Neural cell (in vitro differentiated cells): ENCODE data around the gene CAMK2B. TPM values are rescaled to one million over a fixed set of nuclear protein-coding genes. Genes with fewer than 3 reads are reported as not detected.

Source experiments
- H2AFZ ChIP-seq: fragments of 200-600, 300-800 bp; sonication (generic), shearing (Covaris generic); 2 replicates; pipeline ENCODE4 v1.6.0; 2014; ENCODE audit warnings: low read depth, mild to moderate bottlenecking, antibody characterized with exemption, low read length, moderate library complexity
- H3F3A ChIP-seq: fragments of 200-600 bp; shearing (Covaris generic); 2 replicates; pipeline ENCODE4 v1.6.1; 2016; ENCODE audit warnings: mild to moderate bottlenecking, moderate library complexity, mixed read lengths, antibody characterized with exemption, low read length; ENCODE audit not compliant: insufficient read depth, poor library complexity, severe bottlenecking
- H3K27ac ChIP-seq: fragments of 200-600, 300-800 bp; sonication (generic), shearing (Covaris generic); 2 replicates; pipeline ENCODE4 v1.5.1; 2014; ENCODE audit warnings: mild to moderate bottlenecking, low read length, moderate library complexity
- H3K27me3 ChIP-seq: fragments of 300-800, 200-600 bp; sonication (generic), shearing (Covaris generic); 2 replicates; pipeline ENCODE4 v1.6.0; 2014; ENCODE audit warnings: mild to moderate bottlenecking, low read depth, low read length, moderate library complexity; ENCODE audit not compliant: insufficient read depth
- H3K36me3 ChIP-seq: fragments of 300-800, 200-600 bp; sonication (generic), shearing (Covaris generic); 2 replicates; pipeline ENCODE4 v1.5.1; 2014; ENCODE audit warnings: mild to moderate bottlenecking, antibody characterized with exemption, low read length, moderate library complexity; ENCODE audit not compliant: insufficient read depth
- H3K4me2 ChIP-seq: fragments of 300-800, 200-600 bp; sonication (generic), shearing (Covaris generic); 2 replicates; pipeline ENCODE4 v1.6.0; 2014; ENCODE audit warnings: mild to moderate bottlenecking, low read length
- H3K4me3 ChIP-seq: fragments of 300-800, 200-600 bp; sonication (generic), shearing (Covaris generic); 2 replicates; pipeline ENCODE4 v1.5.1; 2014; ENCODE audit warnings: mild to moderate bottlenecking, low read length, moderate library complexity
- H3K79me2 ChIP-seq: fragments of 200-600 bp; shearing (Covaris generic); replicated peaks from 2 replicates; pipeline ENCODE4 v1.6.0; 2014; ENCODE audit warnings: mild to moderate bottlenecking, low read length, moderate library complexity; ENCODE audit not compliant: insufficient read depth
- H3K9ac ChIP-seq: fragments of 300-800, 200-600 bp; sonication (generic), shearing (Covaris generic); 2 replicates; pipeline ENCODE4 v1.6.1; 2016; ENCODE audit warnings: mild to moderate bottlenecking, low read length, mixed read lengths
- H3K9me2 ChIP-seq: fragments of 200-600 bp; shearing (Covaris generic); 2 replicates; pipeline ENCODE4 v1.6.1; 2016; ENCODE audit warnings: mild to moderate bottlenecking, low read length, mixed read lengths; ENCODE audit not compliant: insufficient read depth
- H3K9me3 ChIP-seq: fragments of 200-600, 300-800 bp; sonication (generic), shearing (Covaris generic); 2 replicates; pipeline ENCODE4 v1.6.1; 2016; ENCODE audit warnings: mild to moderate bottlenecking, mixed run types, low read length, moderate library complexity, mixed read lengths
- H4K20me1 ChIP-seq: fragments of 200-600 bp; shearing (Covaris generic); 2 replicates; pipeline ENCODE4 v1.6.1; 2016; ENCODE audit warnings: mild to moderate bottlenecking, mixed run types; ENCODE audit not compliant: insufficient read depth
- CTCF ChIP-seq: fragments of 450-650 bp; IDR thresholded peaks from 2 replicates; pipeline ENCODE4 v1.5.1; 2014; ENCODE audit warnings: antibody characterized with exemption, mild to moderate bottlenecking, moderate library complexity; ENCODE audit not compliant: poor library complexity, severe bottlenecking
- EP300 ChIP-seq: fragments of 450-650 bp; conservative IDR thresholded peaks from 2 replicates; pipeline ENCODE4 v1.6.1; 2014; ENCODE audit warnings: antibody characterized with exemption, mild to moderate bottlenecking, moderate library complexity; ENCODE audit not compliant: poor library complexity, severe bottlenecking
- EZH2 ChIP-seq: fragments of 200-600, 300-800 bp; shearing (Covaris generic), sonication (generic); IDR thresholded peaks from 2 replicates; pipeline ENCODE4 v1.6.1; 2014; ENCODE audit warnings: antibody characterized with exemption, low read length, borderline replicate concordance, mild to moderate bottlenecking; ENCODE audit not compliant: insufficient read depth, poor library complexity, severe bottlenecking
- MXI1 ChIP-seq: fragments of 450-650 bp; conservative IDR thresholded peaks from 2 replicates; pipeline ENCODE4 v1.6.1; 2014; ENCODE audit warnings: antibody characterized with exemption, mild to moderate bottlenecking; ENCODE audit not compliant: poor library complexity, severe bottlenecking
- RAD21 ChIP-seq: fragments of 450-650 bp; conservative IDR thresholded peaks from 2 replicates; pipeline ENCODE4 v1.6.1; 2014; ENCODE audit warnings: antibody characterized with exemption, mild to moderate bottlenecking, moderate library complexity
- REST ChIP-seq: IDR thresholded peaks from 2 replicates; pipeline ENCODE4 v1.6.1; 2012; ENCODE audit warnings: borderline replicate concordance
- SMC3 ChIP-seq: fragments of 450-650 bp; conservative IDR thresholded peaks from 2 replicates; pipeline ENCODE4 v1.6.1; 2014; ENCODE audit warnings: antibody characterized with exemption, mild to moderate bottlenecking, moderate library complexity; ENCODE audit not compliant: poor library complexity
- TAF1 ChIP-seq: IDR thresholded peaks from 2 replicates; pipeline ENCODE4 v1.6.1; 2012; ENCODE audit warnings: low read depth
- polyA plus RNA-seq: library from polyadenylated mRNA; depleted of rRNA; stranded (reverse); fragments of >200 nt; gene quantifications from 2 replicates; pipeline ENCODE4 v1.2.3, GENCODE V29; 2014

The CAMK2B gene
- polyA plus RNA-seq, 1 donor from 2014 or later = 67.3 TPM

GRCh38 chr7:44213206-44213876 lies 112.1 kb downstream of the CAMK2B start:
- Histone ChIP-seq H3K4me2 (no peak overlapping the region), H3K9me3 (no peaks in the 10 kb centered on the region), H3K4me3 (no peak overlapping the region), H3K9ac (no peak overlapping the region), H3F3A (no peaks in the 10 kb centered on the region), H3K9me2 (no peaks in the 10 kb centered on the region), H3K79me2 (no peaks in the 10 kb centered on the region), H3K27ac (no peak overlapping the region), H3K27me3 (no peaks in the 10 kb centered on the region), H3K36me3 (no peaks in the 10 kb centered on the region), H2AFZ (no peak overlapping the region), H4K20me1 (no peaks in the 10 kb centered on the region)
- TF ChIP-seq EP300 = no peak
- no peak for TF ChIP-seq EZH2

- no peak overlapping the region for H2AFZ ChIP-seq
- no peaks in the 10 kb centered on the region for H4K20me1 ChIP-seq
- no peak overlapping the region for H3K27ac ChIP-seq
- no peaks in the 10 kb centered on the region for H3K36me3 ChIP-seq
- no peaks in the 10 kb centered on the region for H3K79me2 ChIP-seq
- H3K4me2 ChIP-seq = no peak overlapping the region
- no peak overlapping the region for H3K9ac ChIP-seq
- H3K9me3 ChIP-seq = no peaks in the 10 kb centered on the region
- no peaks in the 10 kb centered on the region for H3K9me2 ChIP-seq
- H3K4me3 ChIP-seq = no peak overlapping the region
- no peaks in the 10 kb centered on the region for H3K27me3 ChIP-seq
- no peaks in the 10 kb centered on the region for H3F3A ChIP-seq
- TF ChIP-seq MXI1 (no peak), EP300 (no peak), EZH2 (no peak)
These were observed 112.7 kb downstream of the CAMK2B start for GRCh38 chr7:44212581-44213184.

GRCh38 chr7:44212018-44212417 lies 113.4 kb downstream of the CAMK2B start:
- H3K36me3 ChIP-seq = no peaks in the 10 kb centered on the region
- TF ChIP-seq CTCF (no peak), MXI1 (no peak), SMC3 (no peak), RAD21 (no peak), EP300 (no peak), TAF1 (no peak), REST (no peak), EZH2 (no peak)
- H2AFZ ChIP-seq = no peak overlapping the region
- no peak overlapping the region for H3K4me2 ChIP-seq
- no peaks in the 10 kb centered on the region for H4K20me1 ChIP-seq
- H3K9me2 ChIP-seq = no peaks in the 10 kb centered on the region
- no peaks in the 10 kb centered on the region for H3K27me3 ChIP-seq
- H3K4me3 ChIP-seq = no peak overlapping the region
- no peaks in the 10 kb centered on the region for H3K79me2 ChIP-seq
- no peaks in the 10 kb centered on the region for H3F3A ChIP-seq
- H3K9ac ChIP-seq = no peak overlapping the region
- no peaks in the 10 kb centered on the region for H3K9me3 ChIP-seq
- H3K27ac ChIP-seq = no peak overlapping the region
